ENCODE measurements around the gene VAV3. TPM values are rescaled to one million over a fixed set of nuclear protein-coding genes. Genes with fewer than 3 reads are reported as not detected.

The VAV3 gene
- total and polyA plus RNA-seq, 10 of the 15 experiments (the other 5 are each of a cell fraction or from before 2014, with no cell fraction given) = 0.84 to 5.5 (median 3.4) TPM

GRCh38 chr1:107820801-107821200 lies 144.2 kb downstream of the VAV3 start:
- SMC1A ChIA-PET (ENCODE audit: uncharacterized antibody, unreplicated experiment) = interaction anchor here (0.7 kb wide), 1 partner anchor 77 kb away, joined by 3 read pairs; no protein-coding TSS in a partner anchor
- H3K79me2 ChIP-seq (ENCODE audit: control insufficient read depth, insufficient read depth, low read length) = no peaks in the 10 kb centered on the region
- H3K4me2 ChIP-seq (ENCODE audit: control insufficient read depth, insufficient read depth) = no peak overlapping the region
- H3K27me3 ChIP-seq (replicated peaks in 1 of 2; ENCODE audit: control insufficient read depth in 2 of 2, insufficient read depth in 2 of 2, low read length in 1 of 2) = no peaks in the 10 kb centered on the region; a peak in 1 of 4 replicates
- intact Hi-C loops (cut with micrococcal nuclease; ENCODE audit: unreplicated experiment) = no loop called here
- H3K27ac ChIP-seq (ENCODE audit: control insufficient read depth, insufficient read depth) = no peak overlapping the region
- in situ Hi-C loops (cut with MboI) = no loop called here
- RAD21 ChIA-PET (ENCODE audit: unreplicated experiment) = no interaction called here
- ATAC-seq (no peak), DNase-seq (ENCODE audit: low read depth, low spot score) (no peak), FAIRE-seq (no peak)
- no peak for TF ChIP-seq E4F1 (IDR thresholded peaks at IDR 0.05; ENCODE audit: borderline replicate concordance, partially characterized antibody)
- TF ChIP-seq RELB (IDR thresholded peaks at IDR 0.05; ENCODE audit: low read depth) = no peak
- no peak for TF ChIP-seq PKNOX1 (IDR thresholded peaks at IDR 0.05)
- TF ChIP-seq SMAD5 (IDR thresholded peaks at IDR 0.05; ENCODE audit: low read depth) = no peak
- no peak for TF ChIP-seq ZBTB40 (IDR thresholded peaks at IDR 0.05; ENCODE audit: borderline replicate concordance)
- TF ChIP-seq BCL11A (IDR thresholded peaks at IDR 0.05; ENCODE audit: low read depth, low read length) = no peak
- no peak for TF ChIP-seq BACH1 (IDR thresholded peaks at IDR 0.05; ENCODE audit: borderline replicate concordance)
- TF ChIP-seq TCF12 (IDR thresholded peaks at IDR 0.05; ENCODE audit: low read depth, low read length) = no peak
- no peak for TF ChIP-seq CREB1 (IDR thresholded peaks at IDR 0.05; ENCODE audit: low read depth)
- TF ChIP-seq NFIC (IDR thresholded peaks at IDR 0.05; ENCODE audit: low read depth, low read length) = no peak
- no peak for TF ChIP-seq HDGF (IDR thresholded peaks at IDR 0.05)
- no peak for TF ChIP-seq YY1 (IDR thresholded peaks at IDR 0.05; ENCODE audit: low read depth, low read length)
- no peak for TF ChIP-seq EZH2 (IDR thresholded peaks at IDR 0.05; ENCODE audit: borderline replicate concordance, control insufficient read depth, low read depth, low read length)
- no peak for TF ChIP-seq POLR2AphosphoS2 (IDR thresholded peaks at IDR 0.05; ENCODE audit: low read depth, low read length)
- H4K20me1 ChIP-seq (ENCODE audit: control insufficient read depth, insufficient read depth) = no peaks in the 10 kb centered on the region
- BruUV-seq (replicated peaks) = no TSS peak
- no peak overlapping the region for H2AFZ ChIP-seq (ENCODE audit: control insufficient read depth, low read depth, low read length)
- no peaks in the 10 kb centered on the region for H3K9me3 ChIP-seq (replicated peaks; ENCODE audit: control insufficient read depth, insufficient read depth, low read length)
- no peaks in the 10 kb centered on the region for H3K36me3 ChIP-seq (ENCODE audit: control insufficient read depth in 2 of 2, insufficient read depth in 2 of 2, low read length in 1 of 2)
- no peaks in the 10 kb centered on the region for H3K4me1 ChIP-seq (ENCODE audit: control insufficient read depth, insufficient read depth, low read length)
- H3K4me3 ChIP-seq = no peak overlapping the region
- CTCF ChIA-PET = interaction anchor here (0.9 kb wide), 1 partner anchor 38 kb away, joined by 3 read pairs; no protein-coding TSS in a partner anchor
- POLR2A ChIA-PET = no interaction called here
- H3K9ac ChIP-seq (ENCODE audit: control insufficient read depth, insufficient read depth, low read length) = no peak overlapping the region

Data from GM12878 (cell line).